ENCODE measurements around the gene BCL11A. TPM values are rescaled to one million over a fixed set of nuclear protein-coding genes. Genes with fewer than 3 reads are reported as not detected.
A peak's percentile ranks its signal among the peaks of the same experiment; 100 is the strongest.

Gene BCL11A
- total RNA-seq, 6 experiments from 2014 or later, result 0.06 to 0.80 (median 0.37) TPM

- intact Hi-C loops (cut with DNase I), result no loop called here
- H3K4me3 ChIP-seq, result no peak overlapping the region
- H3K36me3 ChIP-seq, result no peaks in the 10 kb centered on the region
- 52% methylated on average over 13 of the region's 13 CpGs for WGBS (ENCODE audit: insufficient coverage, low coverage, low lambda C conversion rate, missing lambda C conversion rate)
- no peak for DNase-seq
- peaks cover 0 to 17% (median 2%) of the 10 kb centered on the region in 4 donors for H3K4me1 ChIP-seq
- no peak for ATAC-seq
- TF ChIP-seq, protein P1, sequence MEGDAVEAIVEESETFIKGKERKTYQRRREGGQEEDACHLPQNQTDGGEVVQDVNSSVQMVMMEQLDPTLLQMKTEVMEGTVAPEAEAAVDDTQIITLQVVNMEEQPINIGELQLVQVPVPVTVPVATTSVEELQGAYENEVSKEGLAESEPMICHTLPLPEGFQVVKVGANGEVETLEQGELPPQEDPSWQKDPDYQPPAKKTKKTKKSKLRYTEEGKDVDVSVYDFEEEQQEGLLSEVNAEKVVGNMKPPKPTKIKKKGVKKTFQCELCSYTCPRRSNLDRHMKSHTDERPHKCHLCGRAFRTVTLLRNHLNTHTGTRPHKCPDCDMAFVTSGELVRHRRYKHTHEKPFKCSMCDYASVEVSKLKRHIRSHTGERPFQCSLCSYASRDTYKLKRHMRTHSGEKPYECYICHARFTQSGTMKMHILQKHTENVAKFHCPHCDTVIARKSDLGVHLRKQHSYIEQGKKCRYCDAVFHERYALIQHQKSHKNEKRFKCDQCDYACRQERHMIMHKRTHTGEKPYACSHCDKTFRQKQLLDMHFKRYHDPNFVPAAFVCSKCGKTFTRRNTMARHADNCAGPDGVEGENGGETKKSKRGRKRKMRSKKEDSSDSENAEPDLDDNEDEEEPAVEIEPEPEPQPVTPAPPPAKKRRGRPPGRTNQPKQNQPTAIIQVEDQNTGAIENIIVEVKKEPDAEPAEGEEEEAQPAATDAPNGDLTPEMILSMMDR (IDR thresholded peaks at IDR 0.05), result no peak
- H3K27ac ChIP-seq, result no peak overlapping the region
- H3K9me3 ChIP-seq, result no peaks in the 10 kb centered on the region
- H3K27me3 ChIP-seq, result no peaks in the 10 kb centered on the region
Observed at GRCh38 chr2:60533101-60534051, 20.1 kb downstream of the BCL11A start.

- H3K27ac ChIP-seq, result no peak overlapping the region
Observed at GRCh38 chr2:60532421-60532820, 21.0 kb downstream of the BCL11A start.

DNA sequence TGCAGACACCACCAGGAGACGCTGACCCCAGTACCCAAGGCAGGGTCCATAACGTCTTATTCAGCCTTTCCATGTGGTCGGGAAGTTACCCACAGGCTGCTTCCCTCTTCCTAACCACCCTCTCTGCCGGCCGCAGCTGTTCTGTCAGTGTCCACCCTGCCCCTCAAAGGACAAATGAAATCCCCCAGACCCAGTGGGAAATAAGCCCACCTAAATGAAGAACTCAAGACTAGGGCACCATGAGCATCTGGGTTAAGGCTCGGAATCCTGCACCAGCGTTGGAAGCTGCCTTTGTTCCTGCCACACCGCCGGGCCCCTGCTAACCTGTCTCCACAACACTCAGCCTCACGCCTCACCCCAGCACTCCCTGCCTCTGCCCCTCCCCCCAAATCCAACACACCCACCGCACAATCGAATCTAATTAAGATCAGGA is 21.7 kb downstream of the BCL11A start:
- no peak for DNase-seq
- intact Hi-C loops (cut with DNase I), result no loop called here
- no peak overlapping the region for H3K27ac ChIP-seq
- no peak for ATAC-seq
- no peak for TF ChIP-seq POLR2A (IDR thresholded peaks at IDR 0.05)
- TF ChIP-seq, protein P1 (IDR thresholded peaks at IDR 0.05), result no peak
- H3K4me3 ChIP-seq, result no peak overlapping the region
- H3K4me1 ChIP-seq, result peaks cover 0 to 17% (median 2%) of the 10 kb centered on the region in 4 donors
- no peaks in the 10 kb centered on the region for H3K27me3 ChIP-seq
- no peaks in the 10 kb centered on the region for H3K36me3 ChIP-seq
- WGBS (ENCODE audit: insufficient coverage, low coverage, low lambda C conversion rate, missing lambda C conversion rate), result 68% methylated on average over 7 of the region's 12 CpGs
- H3K9me3 ChIP-seq, result no peaks in the 10 kb centered on the region

More at GRCh38 chr2:60532421-60532820, 21.0 kb downstream of the BCL11A start:
- ATAC-seq (no peak), DNase-seq (no peak)
- TF ChIP-seq POLR2A (IDR thresholded peaks at IDR 0.05), result no peak
- TF ChIP-seq, protein P1 (IDR thresholded peaks at IDR 0.05), result no peak
- Histone ChIP-seq H3K4me1 (peaks cover 0 to 17% (median 2%) of the 10 kb centered on the region in 4 donors), H3K4me3 (no peak overlapping the region), H3K27me3 (no peaks in the 10 kb centered on the region), H3K36me3 (no peaks in the 10 kb centered on the region), H3K9me3 (no peaks in the 10 kb centered on the region)
- WGBS (ENCODE audit: insufficient coverage, low coverage, low lambda C conversion rate, missing lambda C conversion rate), result 88% methylated on average over 2 of the region's 3 CpGs
- intact Hi-C loops (cut with DNase I), result no loop called here

DNA sequence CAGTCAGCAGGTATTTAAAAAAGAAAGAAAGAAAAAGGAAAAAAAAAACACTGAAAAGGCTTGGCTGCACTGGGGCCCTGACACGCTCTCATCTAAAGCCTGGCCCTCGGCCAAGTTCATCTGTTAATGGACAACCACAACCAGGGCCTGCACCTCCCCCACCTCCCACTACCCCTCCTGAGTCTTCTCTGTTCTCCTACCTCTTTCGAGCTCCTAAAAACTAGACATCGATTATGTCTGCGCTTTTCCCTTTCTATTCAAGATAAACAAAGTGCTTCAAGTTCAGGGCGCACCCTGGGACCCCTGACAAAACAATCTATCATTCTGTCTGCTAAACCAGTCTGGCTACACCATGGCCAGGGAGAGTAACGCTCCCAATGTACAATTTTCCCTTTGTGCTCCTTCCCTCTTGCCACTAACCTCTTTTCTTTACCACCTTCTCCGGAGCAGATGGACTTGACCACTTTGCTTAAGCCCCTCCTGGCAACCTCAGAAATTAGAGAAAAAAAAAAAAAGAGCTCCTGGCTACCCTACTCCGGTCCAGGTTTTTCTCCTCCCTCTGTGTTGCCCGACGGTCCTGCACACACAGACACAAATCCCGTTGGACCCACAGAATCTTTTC is 22.7 kb downstream of the BCL11A start:
- H3K27me3 ChIP-seq, result no peaks in the 10 kb centered on the region
- peak; percentile 97 to 99 (median 98) for ATAC-seq
- intact Hi-C loops (cut with DNase I), result no loop called here
- no peaks in the 10 kb centered on the region for H3K9me3 ChIP-seq
- TF ChIP-seq POLR2A (IDR thresholded peaks at IDR 0.05), result no peak
- TF ChIP-seq, protein P1 (IDR thresholded peaks at IDR 0.05), result no peak
- 9% methylated on average over 12 of the region's 12 CpGs for WGBS (ENCODE audit: insufficient coverage, low coverage, low lambda C conversion rate, missing lambda C conversion rate)
- peak overlapping the region in 1 of 3 donors; percentile 26 for H3K4me3 ChIP-seq
- peak; percentile 85 to 91 (median 88) for DNase-seq
- H3K27ac ChIP-seq, result no peak overlapping the region
- no peaks in the 10 kb centered on the region for H3K36me3 ChIP-seq
- H3K4me1 ChIP-seq, result peaks cover 0 to 17% (median 2%) of the 10 kb centered on the region in 4 donors
